Testis (tissue), 3 donors: ENCODE data around the gene FEN1. TPM values are rescaled to one million over a fixed set of nuclear protein-coding genes. Genes with fewer than 3 reads are reported as not detected.

ENCODE experiments used
- DNase-seq: peaks from one replicate; pipeline ENCODE4 v3.0.0-alpha.2; 2019
- H3K27ac ChIP-seq, 2 donors: fragments of 200-600 bp; sonication (generic); one replicate each; pipeline ENCODE4 v1.5.1; 2019
- H3K27me3 ChIP-seq: fragments of 200-600 bp; sonication (generic); one replicate; pipeline ENCODE4 v1.5.1; 2019
- H3K36me3 ChIP-seq: fragments of 200-600 bp; sonication (generic); one replicate; pipeline ENCODE4 v1.5.1; 2017; ENCODE audit warnings: low read depth; ENCODE audit errors: missing control alignments
- H3K4me1 ChIP-seq: fragments of 200-600 bp; sonication (generic); one replicate; pipeline ENCODE4 v1.5.1; 2019
- H3K4me3 ChIP-seq, 2 donors: fragments of 200-600 bp; sonication (generic); one replicate each; pipeline ENCODE4 v1.5.1; 2017 to 2019
- H3K9me3 ChIP-seq: fragments of 200-600 bp; sonication (generic); one replicate; pipeline ENCODE4 v1.5.1; 2017
- POLR2A ChIP-seq: fragments of 450-650 bp; IDR thresholded peaks from one replicate; pipeline ENCODE4 v1.6.1; 2017; ENCODE audit warnings: antibody characterized with exemption, mild to moderate bottlenecking, moderate library complexity
- WGBS, 2 donors: methylation state at CpG; one replicate each; pipeline ENCODE4 v1.1.5; 2018; 5-methylcytosine and 5-hydroxymethylcytosine counted together
- intact Hi-C: fragments of 100-400 bp; cut with DNase I; formaldehyde crosslinking; loops from one replicate; pipeline ENCODE4 v1.15.1; 2023; ENCODE audit warnings: low total_unique reads
- polyA plus RNA-seq: library from polyadenylated mRNA; stranded (reverse); fragments of 350-450 nt; fragmentation: Illumina TruSeq; extraction: RNeasy Lipid Tissue Mini Kit (QIAGEN cat#74804); gene quantifications from one replicate; pipeline ENCODE4 v1.2.3, GENCODE V29; 2014; ENCODE audit warnings: low read depth, low replicate concordance; ENCODE audit not compliant: insufficient read depth
- total RNA-seq, 2 donors: library from RNA; depleted of rRNA; stranded (reverse); fragments of >200 nt; gene quantifications; one replicate each; pipeline ENCODE4 v1.2.3, GENCODE V29; 2016
- TF ChIP-seq, protein P1 (sequence below), 3 experiments: fragments of 450-650 bp in 2 of 3; fragments of 200-600 bp in 1 of 3; sonication (generic) in 1 of 3; IDR thresholded peaks; one replicate each; pipeline ENCODE4 v1.5.1; 2016 to 2019; ENCODE audit warnings: antibody characterized with exemption in 3 of 3, mild to moderate bottlenecking in 2 of 3, moderate library complexity in 1 of 3

FEN1 gene
- total and polyA plus RNA-seq, 3 donors from 2014 or later: 22.7 to 31.5 (median 27.3) TPM

DNA sequence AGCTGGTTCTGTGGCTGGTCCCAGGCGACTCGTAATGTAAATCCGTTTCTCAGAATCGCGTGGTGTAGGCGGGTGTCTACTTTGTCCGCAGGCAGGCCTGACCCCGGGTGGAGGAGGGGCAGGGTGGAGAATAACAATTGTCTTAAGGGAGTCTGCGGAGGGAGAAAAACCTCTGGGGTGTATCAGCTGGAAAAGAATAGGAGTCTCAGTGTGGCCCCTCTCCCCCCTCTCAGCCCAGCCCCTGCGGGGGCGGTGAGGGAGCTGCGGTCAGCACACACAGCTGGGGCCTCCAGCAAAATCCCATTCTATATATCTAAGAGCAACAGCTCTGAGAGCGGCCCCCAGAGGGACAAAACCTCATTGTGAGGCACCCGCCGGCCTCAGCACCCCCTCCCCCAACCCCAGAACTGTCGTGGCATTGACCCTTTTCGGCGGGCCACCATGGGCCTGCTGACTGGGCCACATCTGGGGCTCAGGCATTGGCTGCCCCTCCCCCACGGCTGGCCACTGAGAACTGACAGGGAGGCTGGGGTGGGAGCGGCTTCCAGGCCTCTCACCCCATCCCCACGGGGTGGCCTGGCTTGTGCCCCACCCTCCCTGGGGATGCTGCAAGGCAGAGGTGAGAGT is 43.0 kb upstream of the FEN1 start:
- DNase-seq: no peak
- H3K9me3 ChIP-seq: no peaks in the 10 kb centered on the region
- H3K4me3 ChIP-seq: no peak overlapping the region
- peaks cover 24% of the 10 kb centered on the region for H3K4me1 ChIP-seq
- H3K27me3 ChIP-seq: no peaks in the 10 kb centered on the region
- TF ChIP-seq, protein P1, sequence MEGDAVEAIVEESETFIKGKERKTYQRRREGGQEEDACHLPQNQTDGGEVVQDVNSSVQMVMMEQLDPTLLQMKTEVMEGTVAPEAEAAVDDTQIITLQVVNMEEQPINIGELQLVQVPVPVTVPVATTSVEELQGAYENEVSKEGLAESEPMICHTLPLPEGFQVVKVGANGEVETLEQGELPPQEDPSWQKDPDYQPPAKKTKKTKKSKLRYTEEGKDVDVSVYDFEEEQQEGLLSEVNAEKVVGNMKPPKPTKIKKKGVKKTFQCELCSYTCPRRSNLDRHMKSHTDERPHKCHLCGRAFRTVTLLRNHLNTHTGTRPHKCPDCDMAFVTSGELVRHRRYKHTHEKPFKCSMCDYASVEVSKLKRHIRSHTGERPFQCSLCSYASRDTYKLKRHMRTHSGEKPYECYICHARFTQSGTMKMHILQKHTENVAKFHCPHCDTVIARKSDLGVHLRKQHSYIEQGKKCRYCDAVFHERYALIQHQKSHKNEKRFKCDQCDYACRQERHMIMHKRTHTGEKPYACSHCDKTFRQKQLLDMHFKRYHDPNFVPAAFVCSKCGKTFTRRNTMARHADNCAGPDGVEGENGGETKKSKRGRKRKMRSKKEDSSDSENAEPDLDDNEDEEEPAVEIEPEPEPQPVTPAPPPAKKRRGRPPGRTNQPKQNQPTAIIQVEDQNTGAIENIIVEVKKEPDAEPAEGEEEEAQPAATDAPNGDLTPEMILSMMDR (IDR thresholded peaks at IDR 0.05): no peak
- TF ChIP-seq POLR2A: no peak
- no peaks in the 10 kb centered on the region for H3K36me3 ChIP-seq
- intact Hi-C loops: no loop called here
- WGBS, 2 donors: 48 to 80% methylated on average over 12 to 21 of the region's 21 CpGs
- H3K27ac ChIP-seq: peak overlapping the region in 1 of 2 donors; percentile 20

DNA sequence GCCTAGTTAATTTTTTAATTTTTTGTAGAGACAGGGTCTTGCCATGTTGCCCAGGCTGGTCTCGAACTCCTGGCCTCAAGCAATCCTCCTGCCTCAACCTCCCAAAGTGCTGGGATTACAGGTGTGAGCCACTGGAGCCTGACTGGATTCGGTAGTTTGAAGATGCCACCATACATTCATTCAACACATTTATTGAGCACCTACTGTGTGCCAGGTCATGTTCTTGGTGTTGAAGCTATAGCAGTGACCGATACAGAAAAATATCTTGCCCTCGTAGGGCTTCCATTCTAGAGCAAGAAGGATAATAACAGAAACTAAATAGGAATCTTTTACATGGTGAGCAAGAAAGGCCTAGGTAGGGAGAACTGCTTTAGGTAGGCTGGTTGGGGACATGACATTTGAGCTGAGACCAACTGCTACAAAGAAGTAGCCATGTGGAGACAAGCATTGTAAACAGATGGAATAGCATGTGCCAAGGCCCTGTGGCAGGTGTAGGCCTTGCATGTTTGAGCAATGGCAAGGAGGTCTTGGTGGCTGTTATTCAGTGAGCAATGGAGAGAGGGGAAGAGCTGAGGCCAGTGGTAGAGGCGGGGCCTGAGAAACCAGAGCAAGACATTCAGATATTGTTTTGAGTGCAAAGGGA is 42.0 kb upstream of the FEN1 start:
- WGBS, 2 donors: 95 to 96% methylated on average over 5 of the region's 5 CpGs
- no peaks in the 10 kb centered on the region for H3K36me3 ChIP-seq
- H3K27me3 ChIP-seq: no peaks in the 10 kb centered on the region
- intact Hi-C loops: no loop called here
- H3K4me1 ChIP-seq: peaks cover 16% of the 10 kb centered on the region
- no peak overlapping the region for H3K27ac ChIP-seq
- H3K4me3 ChIP-seq: no peak overlapping the region
- H3K9me3 ChIP-seq: no peaks in the 10 kb centered on the region
- no peak for TF ChIP-seq POLR2A
- TF ChIP-seq, protein P1 (IDR thresholded peaks at IDR 0.05): no peak
- DNase-seq: no peak

DNA sequence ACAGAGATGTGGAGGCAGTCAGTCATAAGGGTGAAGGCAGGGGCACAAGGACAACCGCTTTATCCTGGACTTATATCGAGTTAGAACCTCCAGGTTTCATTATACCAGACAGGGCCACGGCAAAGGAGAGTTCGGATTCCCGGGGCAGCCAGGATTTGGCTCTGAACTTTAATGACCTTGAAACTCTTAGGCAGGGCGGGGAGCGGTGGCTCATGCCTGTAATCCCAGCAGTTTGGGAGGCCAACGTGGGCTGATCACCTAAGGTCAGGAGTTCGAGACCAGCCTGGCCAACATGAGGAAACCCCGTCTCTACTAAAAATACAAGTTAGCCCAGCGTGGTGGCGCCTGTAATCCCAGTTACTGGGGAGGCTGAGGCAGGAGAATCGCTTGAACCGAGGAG is 41.3 kb upstream of the FEN1 start:
- Histone ChIP-seq H3K36me3 (no peaks in the 10 kb centered on the region), H3K4me3 (no peak overlapping the region), H3K4me1 (peaks cover 10% of the 10 kb centered on the region), H3K27ac (no peak overlapping the region), H3K9me3 (no peaks in the 10 kb centered on the region), H3K27me3 (no peaks in the 10 kb centered on the region)
- no peak for TF ChIP-seq POLR2A
- TF ChIP-seq, protein P1 (IDR thresholded peaks at IDR 0.05): no peak
- DNase-seq: peak; percentile 43
- WGBS, 2 donors: 47 to 60% methylated on average over 10 to 14 of the region's 14 CpGs
- intact Hi-C loops: no loop called here

DNA sequence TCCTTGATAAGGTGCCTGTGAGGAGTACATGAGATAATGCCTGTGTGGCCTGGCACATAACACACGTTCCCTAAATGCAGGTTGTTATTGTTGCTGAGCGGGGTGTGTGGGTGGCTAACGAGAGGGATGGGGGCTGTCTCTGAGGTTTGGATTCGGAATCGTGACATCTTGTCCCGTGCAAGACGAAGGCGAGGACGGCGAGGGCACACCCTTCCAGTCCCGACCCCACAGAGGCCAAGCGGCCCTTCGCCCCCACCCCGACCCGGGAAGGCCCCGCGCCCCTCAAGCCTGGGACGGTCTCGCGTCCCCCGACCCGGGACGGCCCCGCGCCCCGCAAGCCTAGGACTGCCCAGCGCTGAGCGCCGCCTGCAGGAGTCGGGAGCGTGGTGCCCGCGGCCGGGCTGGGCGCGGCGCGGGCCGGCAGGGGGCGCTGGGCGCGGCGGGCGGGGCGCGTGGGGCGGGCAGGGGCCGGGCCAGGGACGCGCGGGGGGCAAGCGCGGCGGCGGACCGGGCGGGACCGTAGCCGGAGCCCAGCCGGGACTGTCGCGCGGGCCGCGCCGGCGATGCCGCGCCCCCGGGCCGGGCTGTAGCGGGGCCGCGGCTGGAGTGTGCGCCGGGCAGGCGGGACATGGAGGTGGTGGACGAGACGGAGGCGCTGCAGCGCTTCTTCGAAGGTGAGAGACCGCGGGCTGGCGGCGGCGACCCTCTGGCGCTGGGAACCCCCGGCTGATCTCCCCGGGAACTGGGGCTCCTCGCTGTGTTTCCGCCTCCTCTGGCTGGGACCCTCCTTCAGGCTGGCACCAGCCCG is 40.4 kb upstream of the FEN1 start, which contains the start of gene MYRF:
MYRF (plus strand) TSS at position 520 of the 808 bp plus-strand sequence; CDS start at position 629, 109 bp downstream.
- DNase-seq: peak; percentile 61
- 1 to 10% methylated on average over 2 to 67 of the region's 93 CpGs for WGBS, 2 donors
- Histone ChIP-seq H3K9me3 (no peaks in the 10 kb centered on the region), H3K27me3 (no peaks in the 10 kb centered on the region), H3K36me3 (no peaks in the 10 kb centered on the region), H3K4me1 (peaks cover 8% of the 10 kb centered on the region), H3K27ac (peak within 1 kb of the TSS in 1 of 2 donors; percentile 53), H3K4me3 (peak within 1 kb of the TSS; percentile 48)
- TF ChIP-seq POLR2A: no peak
- TF ChIP-seq, protein P1 (IDR thresholded peaks at IDR 0.05): peak; percentile 31 to 66 (median 34)
- intact Hi-C loops: no loop called here
